HUES64 (cell line): ENCODE measurements around the gene GRK3.
"Not testable (repeated sequence)": the region's sequence is repeated elsewhere in the genome, so short reads cannot be mapped to it uniquely, and the experiment has no call there.

Experiments used
- H3K27ac ChIP-seq: 2 replicates; pipeline ENCODE4 v1.7.0; 2013; ENCODE audit warnings: low read depth, low read length, inconsistent platforms
- H3K27me3 ChIP-seq: 2 replicates; pipeline ENCODE4 v1.6.1; 2013; ENCODE audit warnings: mild to moderate bottlenecking, low read length; ENCODE audit not compliant: insufficient read depth
- H3K36me3 ChIP-seq: 2 replicates; pipeline ENCODE4 v1.6.1; 2013; ENCODE audit warnings: mild to moderate bottlenecking, low read length; ENCODE audit not compliant: insufficient read depth
- H3K4me1 ChIP-seq: 2 replicates; pipeline ENCODE4 v1.6.1; 2013; ENCODE audit warnings: mild to moderate bottlenecking, low read length, moderate library complexity; ENCODE audit not compliant: insufficient read depth
- H3K4me3 ChIP-seq: 2 replicates; pipeline ENCODE4 v1.5.1; 2013; ENCODE audit warnings: mild to moderate bottlenecking, low read length, moderate library complexity
- H3K9ac ChIP-seq: 2 replicates; pipeline ENCODE4 v1.6.1; 2013; ENCODE audit warnings: mild to moderate bottlenecking, low read depth, low read length
- H3K9me3 ChIP-seq: 2 replicates; pipeline ENCODE4 v1.6.1; 2013; ENCODE audit warnings: low read depth, low read length; ENCODE audit not compliant: insufficient read depth
- WGBS: fragments of 150-250, 120-280 bp; methylation state at CpG from one replicate; pipeline ENCODE4 v1.1.7; 2013; ENCODE audit warnings: missing lambda C conversion rate; 5-methylcytosine and 5-hydroxymethylcytosine counted together

GRK3 gene

DNA sequence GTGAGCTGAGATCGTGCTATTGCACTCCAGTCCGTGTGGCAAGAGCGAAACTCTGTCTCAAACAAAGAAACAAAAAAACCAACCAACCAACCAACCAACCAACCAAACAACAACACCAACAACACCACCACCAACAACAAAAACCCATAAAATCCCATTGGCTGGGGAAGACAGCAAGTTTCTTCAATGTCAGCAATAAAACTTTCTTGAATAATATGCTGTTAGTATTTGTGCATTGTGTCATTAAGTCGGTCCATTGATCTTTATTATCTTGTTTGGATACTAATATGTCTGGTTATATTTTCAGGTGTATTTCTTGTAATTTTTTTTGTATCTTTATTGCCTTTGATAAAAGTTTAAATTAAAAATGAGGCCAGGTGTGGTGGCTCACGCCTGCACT lies 9.4 kb downstream of the GRK3 start:
- no peak overlapping the region for H3K9ac ChIP-seq
- no peaks in the 10 kb centered on the region for H3K27me3 ChIP-seq
- H3K4me3 ChIP-seq = no peak overlapping the region
- no peaks in the 10 kb centered on the region for H3K36me3 ChIP-seq
- H3K4me1 ChIP-seq = peaks cover 15% of the 10 kb centered on the region
- WGBS = 90% methylated on average over 5 of the region's 5 CpGs
- H3K27ac ChIP-seq = no peak overlapping the region
- no peaks in the 10 kb centered on the region for H3K9me3 ChIP-seq

DNA sequence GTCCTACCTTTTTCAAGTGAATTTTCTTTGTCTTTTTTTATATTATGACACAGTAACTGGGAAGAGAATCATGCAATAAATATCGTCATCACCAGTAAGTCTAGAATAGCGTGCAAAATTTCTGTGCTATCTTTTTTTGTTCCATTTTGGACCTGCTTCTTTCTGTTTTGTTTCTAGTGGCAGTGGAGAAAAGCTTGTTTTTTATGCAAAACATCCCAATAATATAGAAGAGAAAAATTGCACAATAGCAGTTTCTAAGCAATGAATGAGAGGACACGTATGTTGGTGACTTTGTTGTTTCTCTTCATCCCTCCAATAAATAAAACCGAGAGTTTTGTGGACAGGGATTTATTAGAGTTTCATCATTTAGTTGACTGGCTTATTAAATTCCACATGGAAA lies 10.3 kb downstream of the GRK3 start:
- Histone ChIP-seq H3K4me3 (no peak overlapping the region), H3K36me3 (no peaks in the 10 kb centered on the region), H3K27ac (no peak overlapping the region), H3K9me3 (no peaks in the 10 kb centered on the region), H3K27me3 (no peaks in the 10 kb centered on the region), H3K9ac (no peak overlapping the region), H3K4me1 (peaks cover 7% of the 10 kb centered on the region)
- 100% methylated on average over 4 of the region's 4 CpGs for WGBS

DNA sequence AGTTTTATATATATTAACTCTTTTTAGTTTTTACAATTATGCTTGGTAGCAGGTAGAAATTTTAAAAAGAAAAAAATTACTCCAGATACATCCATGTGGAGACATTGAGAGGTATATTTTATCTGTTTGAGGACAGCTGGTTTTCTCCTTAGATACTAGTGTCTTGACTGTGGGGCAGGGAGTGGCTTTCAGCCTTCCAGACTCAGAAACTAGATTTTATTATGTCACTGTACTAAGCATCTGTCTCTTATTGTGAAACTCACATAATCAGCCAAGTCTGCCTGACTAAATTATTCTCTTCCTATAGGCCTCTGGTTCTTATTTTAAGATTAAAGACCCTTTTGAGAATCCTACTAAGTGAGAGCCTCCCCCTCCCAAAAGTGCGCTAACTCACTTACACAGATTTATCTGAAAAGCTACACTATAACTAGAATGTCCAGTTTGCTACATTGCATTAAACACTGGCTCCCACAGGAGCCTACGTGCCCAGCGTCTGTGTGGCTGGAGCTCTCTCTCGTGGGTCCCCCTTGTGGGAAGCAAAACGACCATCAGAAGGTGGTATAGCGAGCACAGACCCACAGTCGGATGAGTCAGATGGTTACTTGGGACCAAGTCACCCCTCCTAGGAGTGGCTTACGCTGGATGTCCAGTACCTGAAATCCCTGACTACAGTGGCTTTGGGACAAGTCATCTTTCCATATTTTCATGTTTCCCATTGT lies 11.4 kb downstream of the GRK3 start:
- not testable (repeated sequence) for H3K27me3 ChIP-seq, H3K9me3 ChIP-seq, H3K36me3 ChIP-seq, H3K9ac ChIP-seq, H3K27ac ChIP-seq, H3K4me1 ChIP-seq, H3K4me3 ChIP-seq
- 83% methylated on average over 7 of the region's 8 CpGs for WGBS

DNA sequence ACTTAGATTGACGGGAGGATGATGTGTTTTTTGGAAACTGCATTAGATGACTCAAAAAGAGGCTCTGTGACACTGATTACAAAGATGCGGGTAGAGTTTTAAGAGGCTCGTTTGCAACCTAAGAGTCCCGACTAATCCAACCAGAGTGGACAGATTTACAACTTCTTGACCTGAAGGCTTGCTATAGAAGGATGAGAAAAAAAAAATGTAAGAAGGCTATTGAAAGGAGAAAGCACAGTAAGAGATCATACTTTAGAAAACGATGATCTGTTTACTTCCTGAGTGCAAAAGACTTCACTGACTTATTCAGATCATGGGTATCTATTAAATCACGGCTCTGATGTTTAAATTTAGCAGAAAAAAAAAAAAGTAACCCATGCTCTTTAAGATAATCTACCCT lies 17.0 kb downstream of the GRK3 start:
- H3K27me3 ChIP-seq, H3K9me3 ChIP-seq, H3K27ac ChIP-seq, H3K4me3 ChIP-seq, H3K4me1 ChIP-seq, H3K9ac ChIP-seq, H3K36me3 ChIP-seq: not testable (repeated sequence)
- WGBS = 91% methylated on average over 4 of the region's 6 CpGs

DNA sequence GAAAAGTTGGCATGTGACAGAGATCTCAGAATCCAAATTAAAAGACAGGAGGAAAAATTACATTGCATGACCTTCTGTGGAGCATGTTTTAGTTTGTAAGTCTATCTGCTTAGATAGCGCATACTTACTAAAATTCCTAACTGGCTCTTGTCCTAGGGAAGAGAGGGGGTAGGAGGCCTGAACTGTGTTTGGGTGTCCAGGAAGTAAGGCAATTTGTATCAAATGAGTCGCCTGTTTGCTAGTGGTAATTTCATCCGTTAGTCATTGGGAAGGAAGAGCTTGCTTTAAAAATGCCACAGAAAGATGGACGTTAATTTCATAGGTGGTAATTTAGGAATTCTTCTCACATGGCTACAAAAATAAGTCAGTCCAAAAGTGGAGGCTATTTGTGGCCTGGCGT lies 18.5 kb downstream of the GRK3 start:
- no peak overlapping the region for H3K4me3 ChIP-seq
- no peaks in the 10 kb centered on the region for H3K36me3 ChIP-seq
- H3K27me3 ChIP-seq = no peaks in the 10 kb centered on the region
- H3K9me3 ChIP-seq = no peaks in the 10 kb centered on the region
- no peak overlapping the region for H3K27ac ChIP-seq
- H3K4me1 ChIP-seq = no peaks in the 10 kb centered on the region; the same call in 1 of the 2 replicates
- H3K9ac ChIP-seq = no peak overlapping the region
- WGBS = 83% methylated on average over 4 of the region's 5 CpGs

DNA sequence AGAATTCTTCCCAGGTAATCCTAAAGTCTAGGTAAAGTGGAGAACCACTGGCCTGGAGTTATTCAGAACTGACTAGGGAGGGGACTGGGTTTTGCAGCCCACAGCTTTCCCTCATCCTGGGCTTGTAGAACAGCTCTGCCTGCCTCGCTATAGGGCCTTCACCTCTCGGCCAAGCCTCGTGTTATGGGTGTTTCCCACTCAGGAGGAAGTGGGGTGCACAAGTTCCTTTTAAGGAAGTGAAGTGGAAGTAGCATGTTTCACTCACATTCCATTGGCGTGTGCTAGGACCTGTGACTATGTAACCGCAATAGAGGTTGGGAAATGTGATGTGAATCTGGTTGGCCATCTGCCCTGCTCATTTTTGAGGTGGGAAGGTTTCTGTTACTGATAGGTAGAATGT lies 20.5 kb downstream of the GRK3 start:
- not testable (repeated sequence) for H3K27me3 ChIP-seq, H3K4me1 ChIP-seq, H3K9ac ChIP-seq, H3K9me3 ChIP-seq, H3K27ac ChIP-seq, H3K36me3 ChIP-seq, H3K4me3 ChIP-seq
- 93% methylated on average over 5 of the region's 5 CpGs for WGBS

DNA sequence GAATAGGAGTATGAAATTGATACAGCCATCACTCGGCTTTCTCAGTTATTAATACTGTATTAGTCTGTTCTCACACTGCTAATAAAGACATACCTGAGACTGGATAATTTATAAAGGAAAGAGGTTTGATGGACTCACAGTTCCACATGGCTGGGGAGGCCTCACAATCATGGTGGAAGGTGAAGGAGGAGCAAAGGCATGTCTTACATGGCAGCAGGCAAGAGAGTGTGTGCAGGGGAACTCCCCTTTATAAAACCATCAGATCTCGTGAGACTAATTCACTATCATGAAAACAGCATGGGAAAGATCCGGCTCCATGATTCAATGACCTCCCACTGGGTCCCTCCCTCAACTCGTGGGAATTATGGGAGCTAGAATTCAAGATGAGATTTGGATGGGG lies 25.2 kb downstream of the GRK3 start:
- not testable (repeated sequence) for H3K27me3 ChIP-seq, H3K27ac ChIP-seq, H3K9me3 ChIP-seq, H3K36me3 ChIP-seq, H3K4me3 ChIP-seq, H3K9ac ChIP-seq, H3K4me1 ChIP-seq
- WGBS = 95% methylated on average over 4 of the region's 4 CpGs

DNA sequence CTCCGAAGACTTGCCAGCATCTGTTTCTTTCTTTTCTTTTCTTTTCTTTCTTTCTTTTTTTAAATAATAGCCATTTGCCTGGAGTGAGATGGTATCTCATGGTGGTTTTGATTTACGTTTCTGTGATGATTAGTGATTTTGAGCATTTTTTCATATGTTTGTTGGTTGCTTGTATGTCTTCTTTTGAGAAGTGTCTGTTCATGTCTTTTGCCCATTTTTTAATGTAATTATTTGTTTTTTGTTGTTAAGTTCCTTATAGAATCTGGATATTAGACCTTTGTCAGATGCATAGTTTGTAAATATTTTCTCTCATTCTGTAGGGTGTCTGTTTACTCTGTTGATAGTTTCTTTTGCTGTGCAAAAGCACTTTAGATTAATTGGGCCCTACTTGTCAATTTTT lies 28.8 kb downstream of the GRK3 start:
- not testable (repeated sequence) for H3K9ac ChIP-seq, H3K9me3 ChIP-seq, H3K36me3 ChIP-seq, H3K4me1 ChIP-seq, H3K27me3 ChIP-seq, H3K4me3 ChIP-seq, H3K27ac ChIP-seq
- 86% methylated on average over 2 of the region's 2 CpGs for WGBS

DNA sequence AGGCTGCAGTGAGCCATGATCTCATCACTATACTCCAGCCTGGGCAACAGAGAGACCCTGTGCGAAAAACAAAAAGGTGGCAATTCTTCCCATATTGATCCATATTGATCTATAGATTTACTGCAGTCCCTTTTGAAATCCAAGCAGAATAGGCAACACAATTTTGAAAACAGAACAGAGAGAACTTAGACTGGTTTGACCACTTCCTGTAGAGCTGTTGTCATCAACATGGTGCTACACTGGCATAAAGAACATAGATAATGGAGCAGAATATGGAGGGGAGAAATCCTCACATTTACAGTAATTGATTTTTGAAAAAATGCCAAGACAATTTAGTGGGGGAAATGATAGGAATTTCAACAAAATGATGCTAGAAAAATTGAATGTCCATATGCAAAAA lies 34.1 kb downstream of the GRK3 start:
- H3K9ac ChIP-seq = no peak overlapping the region
- H3K27me3 ChIP-seq = no peaks in the 10 kb centered on the region
- no peaks in the 10 kb centered on the region for H3K9me3 ChIP-seq
- no peak overlapping the region for H3K4me3 ChIP-seq
- no peak overlapping the region for H3K27ac ChIP-seq
- 94% methylated on average over 1 of the region's 1 CpG for WGBS
- H3K36me3 ChIP-seq = no peaks in the 10 kb centered on the region
- H3K4me1 ChIP-seq = peaks cover 5% of the 10 kb centered on the region; the same call in 1 of the 2 replicates

DNA sequence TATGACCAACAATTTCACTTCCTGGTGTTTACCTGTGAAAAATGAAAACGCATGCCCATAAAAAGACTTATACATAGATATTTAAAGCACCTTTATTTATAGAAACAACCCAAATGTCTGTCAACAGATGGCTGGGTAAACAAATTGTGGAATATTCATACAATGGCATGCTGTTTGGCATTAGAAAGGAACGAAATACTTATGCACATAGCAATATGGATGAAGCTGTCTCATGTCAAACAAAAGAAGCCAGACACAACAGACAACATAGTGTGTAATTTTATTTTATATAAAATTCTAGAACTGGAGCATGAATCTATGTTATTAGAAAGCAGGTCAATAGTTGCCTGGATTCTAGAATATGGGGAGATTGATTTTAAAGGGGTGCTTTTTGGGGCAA lies 38.0 kb downstream of the GRK3 start:
- H3K9ac ChIP-seq = no peak overlapping the region
- WGBS = 80% methylated on average over 1 of the region's 2 CpGs

DNA sequence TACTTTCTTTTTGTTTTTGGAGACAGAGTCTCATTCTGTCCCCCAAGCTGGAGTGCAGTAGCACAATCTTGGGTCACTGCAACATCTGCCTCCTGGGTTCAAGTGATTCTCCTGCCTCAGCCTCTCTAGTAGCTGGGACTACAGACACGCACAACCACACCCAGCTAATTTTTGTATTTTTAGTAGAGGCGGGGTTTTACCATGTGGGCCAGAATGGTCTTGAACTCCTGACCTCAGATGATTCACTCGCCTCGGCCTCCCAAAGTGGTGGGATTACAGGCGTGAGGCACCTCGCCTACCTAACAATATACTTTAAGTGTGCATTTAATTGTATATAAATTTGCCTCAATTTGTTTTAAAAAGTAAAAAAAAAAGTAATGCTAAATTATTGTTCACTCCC lies 38.4 kb downstream of the GRK3 start:
- no peak overlapping the region for H3K4me3 ChIP-seq
- H3K27me3 ChIP-seq = no peaks in the 10 kb centered on the region
- H3K4me1 ChIP-seq = peaks cover 5% of the 10 kb centered on the region; the same call in 1 of the 2 replicates
- no peak overlapping the region for H3K9ac ChIP-seq
- no peaks in the 10 kb centered on the region for H3K9me3 ChIP-seq
- H3K27ac ChIP-seq = no peak overlapping the region
- H3K36me3 ChIP-seq = no peaks in the 10 kb centered on the region
- WGBS = 93% methylated on average over 5 of the region's 6 CpGs

More for the DNA sequence above, 38.0 kb downstream of the GRK3 start:
- H3K4me3 ChIP-seq = no peak overlapping the region
- peaks cover 5% of the 10 kb centered on the region; the same call in 1 of the 2 replicates for H3K4me1 ChIP-seq
- no peaks in the 10 kb centered on the region for H3K27me3 ChIP-seq
- H3K27ac ChIP-seq = no peak overlapping the region
- H3K36me3 ChIP-seq = no peaks in the 10 kb centered on the region
- H3K9me3 ChIP-seq = no peaks in the 10 kb centered on the region

DNA sequence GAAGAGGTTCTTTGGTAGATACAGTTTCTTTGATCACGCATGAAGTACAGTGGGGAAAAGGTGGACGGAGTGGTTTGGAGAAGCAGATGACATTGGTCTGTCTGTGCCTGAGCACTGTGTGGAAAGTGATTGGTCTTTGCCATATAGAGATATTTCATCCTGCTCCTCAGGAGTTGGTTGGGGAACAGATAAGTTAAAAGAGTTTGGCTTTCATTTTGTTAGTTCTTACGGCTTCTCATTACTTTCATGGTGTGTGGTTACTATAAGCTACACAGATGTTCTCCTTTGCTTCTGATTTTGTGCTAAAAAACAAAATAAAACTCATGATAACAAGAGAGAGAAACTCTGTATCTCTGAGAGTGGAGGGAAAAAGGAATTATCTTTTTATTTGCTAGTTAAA lies 40.7 kb downstream of the GRK3 start:
- not testable (repeated sequence) for H3K27ac ChIP-seq, H3K9me3 ChIP-seq, H3K27me3 ChIP-seq, H3K4me1 ChIP-seq, H3K36me3 ChIP-seq, H3K4me3 ChIP-seq, H3K9ac ChIP-seq
- WGBS = 95% methylated on average over 3 of the region's 3 CpGs
